ENCODE measurements around the gene MCM9.

DNA sequence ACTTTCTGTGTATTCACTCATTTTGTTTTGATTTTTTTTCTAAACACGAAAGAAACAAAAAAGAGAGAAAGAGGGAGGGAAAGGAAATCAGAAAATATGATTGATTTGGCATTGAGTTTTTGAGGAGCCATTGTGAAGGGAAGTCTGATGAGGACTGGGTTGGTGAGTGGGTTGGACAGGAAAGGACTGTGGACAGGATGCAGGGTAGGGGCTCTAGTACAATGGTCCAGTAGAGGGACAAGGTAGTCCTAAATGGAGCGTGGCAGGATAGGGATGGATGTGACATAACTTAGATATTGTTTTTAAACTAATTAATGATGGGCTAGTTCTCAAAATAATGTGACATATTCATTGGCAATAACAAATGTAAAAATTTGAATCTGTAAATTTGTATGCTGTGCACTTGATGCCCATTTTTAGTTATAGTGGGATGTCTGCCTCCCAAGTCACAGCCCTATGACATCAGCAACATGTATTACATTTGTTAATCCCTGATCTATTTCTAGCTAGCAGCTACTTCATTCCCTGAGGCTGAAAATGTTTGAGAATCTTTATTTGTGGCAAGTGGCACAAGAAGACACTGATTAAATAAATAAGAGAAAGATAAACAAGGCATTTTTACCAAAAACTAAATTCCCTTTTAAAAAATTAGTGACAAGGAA, 105.0 kb downstream of the MCM9 start:
- no peak for TF ChIP-seq CTCF (IDR thresholded peaks at IDR 0.05)
- TF ChIP-seq POLR2A (IDR thresholded peaks at IDR 0.05), result no peak
